Panc1 (cell line): ENCODE data around the gene SLC10A7. TPM values are rescaled to one million over a fixed set of nuclear protein-coding genes. Genes with fewer than 3 reads are reported as not detected.

Experiments used
- ATAC-seq: fragments of 200-7000 bp; cut with Tn5 transposase; 2 replicates; pipeline ENCODE4 v1.9.1; 2020; ENCODE audit warnings: mild to moderate bottlenecking, moderate library complexity
- BruUV-seq: library from RNA; stranded (reverse); fragments of 400-500 nt; replicated peaks from 2 replicates; lab custom pipeline; 2021; lab: Mats Ljungman, UMichigan
- CTCF ChIA-PET: fragments of 300-600 bp; sonication (Branson Sonifier 250); formaldehyde crosslinking; loops from one replicate; lab custom pipeline; 2022; ENCODE audit warnings: antibody characterized with exemption; lab: Charles Lee
- POLR2A ChIA-PET: fragments of 300-600 bp; sonication (Branson Sonifier 250); formaldehyde crosslinking; loops from one replicate; lab custom pipeline; 2022; ENCODE audit warnings: antibody characterized with exemption; lab: Charles Lee
- DNase-seq: peaks from one replicate; pipeline ENCODE4 v3.0.0-alpha.2; 2010; ENCODE audit warnings: low read depth, low spot score
- H3K27ac ChIP-seq: 2 replicates; pipeline ENCODE4 v1.5.1; 2011; ENCODE audit warnings: mild to moderate bottlenecking, low read length, inconsistent platforms
- H3K27me3 ChIP-seq: fragments of 200-500 bp; sonication (Bioruptor generic); 2 replicates; pipeline ENCODE4 v1.6.0; 2014; ENCODE audit warnings: low read length, inconsistent platforms; ENCODE audit not compliant: control insufficient read depth, insufficient read depth
- H3K36me3 ChIP-seq: fragments of 200-500 bp; sonication (Bioruptor generic); 2 replicates; pipeline ENCODE4 v1.5.1; 2014; ENCODE audit warnings: inconsistent platforms, mild to moderate bottlenecking, low read length, moderate library complexity; ENCODE audit not compliant: control insufficient read depth, insufficient read depth
- H3K4me1 ChIP-seq: 2 replicates; pipeline ENCODE4 v1.5.1; 2011; ENCODE audit warnings: inconsistent platforms, mild to moderate bottlenecking, low read length, moderate library complexity; ENCODE audit not compliant: control insufficient read depth, insufficient read depth
- H3K4me3 ChIP-seq, 2 experiments: 2 replicates each; pipeline ENCODE4 v1.5.1; 2011 to 2012; ENCODE audit warnings: low read depth in 2 of 2, low read length in 2 of 2, mild to moderate bottlenecking in 2 of 2, inconsistent platforms in 1 of 2, moderate library complexity in 1 of 2
- H3K9me3 ChIP-seq: fragments of 200-500 bp; sonication (Bioruptor generic); 2 replicates; pipeline ENCODE4 v1.5.1; 2014; ENCODE audit warnings: low read depth, mild to moderate bottlenecking, inconsistent platforms, low read length, moderate library complexity; ENCODE audit not compliant: control insufficient read depth, insufficient read depth
- CTCF ChIP-seq: fragments of 450-650 bp; IDR thresholded peaks from 2 replicates; pipeline ENCODE4 v1.5.1; 2017; ENCODE audit warnings: mild to moderate bottlenecking
- POLR2AphosphoS5 ChIP-seq: IDR thresholded peaks from 2 replicates; pipeline ENCODE4 v1.6.1; 2012; ENCODE audit warnings: mild to moderate bottlenecking, low read depth, low read length, moderate library complexity
- REST ChIP-seq, 2 experiments: IDR thresholded peaks; 2 replicates each; pipeline ENCODE4 v1.6.1; 2011 to 2012; ENCODE audit warnings: low read depth in 2 of 2, control low read depth in 1 of 2, low read length in 1 of 2, mild to moderate bottlenecking in 1 of 2, moderate library complexity in 1 of 2; ENCODE audit not compliant: insufficient read depth in 1 of 2
- SIN3A ChIP-seq: IDR thresholded peaks from 2 replicates; pipeline ENCODE4 v1.6.1; 2012; ENCODE audit warnings: low read depth, mild to moderate bottlenecking, low read length, moderate library complexity, borderline replicate concordance; ENCODE audit not compliant: insufficient read depth
- TCF7L2 ChIP-seq: IDR thresholded peaks from 2 replicates; pipeline ENCODE4 v1.6.1; 2011; ENCODE audit warnings: mild to moderate bottlenecking, low read depth, low read length, inconsistent platforms
- in situ Hi-C: cut with HindIII; loops from 2 replicates; pipeline ENCODE4 v1.10.0; 2016; ENCODE audit warnings: low sequenced_read_pairs, low pct_unique_long_range_greater_than_20kb
- intact Hi-C: fragments of 100-400 bp; cut with micrococcal nuclease; formaldehyde crosslinking; loops from one replicate; pipeline ENCODE4 v1.10.0; 2022; ENCODE audit not compliant: unreplicated experiment
- total RNA-seq: library from RNA; stranded (reverse); gene quantifications from one replicate; pipeline ENCODE4 v1.2.1, GENCODE V29; 2021; ENCODE audit not compliant: unreplicated experiment

Gene SLC10A7
- total RNA-seq, 1 experiment from 2014 or later, result 1.5 TPM

- Histone ChIP-seq H3K27me3 (no peaks in the 10 kb centered on the region), H3K9me3 (no peaks in the 10 kb centered on the region), H3K4me3 (no peak overlapping the region), H3K36me3 (no peaks in the 10 kb centered on the region), H3K4me1 (no peaks in the 10 kb centered on the region), H3K27ac (no peak overlapping the region)
- in situ Hi-C loops (no loop called here), intact Hi-C loops (no loop called here)
- TF ChIP-seq TCF7L2, result no peak
- TF ChIP-seq POLR2AphosphoS5, result no peak
- no peak for TF ChIP-seq SIN3A
- TF ChIP-seq CTCF, result no peak
- no peak for TF ChIP-seq REST (IDR thresholded peaks at IDR 0.05; ENCODE audit: insufficient read depth in 1 of 2, low read depth in 2 of 2, low read length in 1 of 2)
- ChIA-PET POLR2A (no interaction called here), CTCF (no interaction called here)
- DNase-seq, result no peak
- no peak for ATAC-seq
- BruUV-seq, result no TSS peak
Measured at GRCh38 chr4:146232131-146232722, 289.5 kb downstream of the SLC10A7 start.

GRCh38 chr4:146229406-146229805, 292.3 kb downstream of the SLC10A7 start:
- DNase-seq (no peak), ATAC-seq (no peak)
- in situ Hi-C loops, result no loop called here
- no peak overlapping the region for H3K4me3 ChIP-seq
- intact Hi-C loops, result no loop called here
- H3K36me3 ChIP-seq, result no peaks in the 10 kb centered on the region
- no peaks in the 10 kb centered on the region for H3K4me1 ChIP-seq
- H3K27me3 ChIP-seq, result no peaks in the 10 kb centered on the region
- no peak overlapping the region for H3K27ac ChIP-seq
- ChIA-PET CTCF (no interaction called here), POLR2A (no interaction called here)
- H3K9me3 ChIP-seq, result no peaks in the 10 kb centered on the region
- no TSS peak for BruUV-seq
- no peak for TF ChIP-seq TCF7L2
- TF ChIP-seq SIN3A, result no peak
- no peak for TF ChIP-seq POLR2AphosphoS5
- no peak for TF ChIP-seq REST (IDR thresholded peaks at IDR 0.05; ENCODE audit: insufficient read depth in 1 of 2, low read depth in 2 of 2, low read length in 1 of 2)
- TF ChIP-seq CTCF, result no peak
